ENCODE measurements around the gene BMAL2. TPM values are rescaled to one million over a fixed set of nuclear protein-coding genes. Genes with fewer than 3 reads are reported as not detected.

Gene BMAL2
- total and polyA plus RNA-seq, 7 donors = 2.4 to 6.2 (median 4.2) TPM

DNA sequence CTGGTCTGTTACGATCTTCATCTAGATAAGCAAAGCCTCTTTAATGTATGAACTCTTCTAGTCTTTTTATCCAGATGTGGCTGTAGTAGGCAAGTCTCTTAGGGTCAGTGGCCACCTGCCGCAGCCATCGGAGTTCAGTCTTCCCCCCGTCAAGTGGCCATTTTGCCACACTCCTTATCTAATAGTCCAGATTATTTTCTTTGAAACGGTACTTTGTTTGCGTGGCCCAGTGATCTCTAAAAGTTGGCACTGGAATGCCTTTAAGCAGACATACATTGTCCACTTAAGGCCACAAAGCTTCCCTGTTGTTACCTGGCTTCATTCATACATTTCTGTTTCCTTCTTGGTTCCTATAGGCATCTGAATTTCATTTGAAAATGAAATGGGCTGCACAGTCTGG, 36.0 kb upstream of the BMAL2 start:
- intact Hi-C loops (cut with DNase I) = loop anchor here (5.0 kb wide), 1 partner anchor 104 kb away; no protein-coding TSS in a partner anchor
- no peak for DNase-seq
- Histone ChIP-seq H3K36me3 (peaks cover 4 to 37% (median 7%) of the 10 kb centered on the region in 4 donors), H3K4me3 (no peak overlapping the region), H3K27ac (peak overlapping the region in 2 of 4 donors; percentile 51 to 58), H3K4me1 (peaks cover 0 to 82% (median 64%) of the 10 kb centered on the region in 4 donors), H3K9me3 (no peaks in the 10 kb centered on the region), H3K27me3 (no peaks in the 10 kb centered on the region)
- whole genome bisulfite sequencing, 2 donors = 87 to 88% methylated on average over 6 of the region's 6 CpGs
- TF ChIP-seq EP300 (IDR thresholded peaks at IDR 0.05) (no peak), POLR2AphosphoS5 (IDR thresholded peaks at IDR 0.05) (no peak), POLR2A (IDR thresholded peaks at IDR 0.05) (no peak)
- TF ChIP-seq, protein P1, sequence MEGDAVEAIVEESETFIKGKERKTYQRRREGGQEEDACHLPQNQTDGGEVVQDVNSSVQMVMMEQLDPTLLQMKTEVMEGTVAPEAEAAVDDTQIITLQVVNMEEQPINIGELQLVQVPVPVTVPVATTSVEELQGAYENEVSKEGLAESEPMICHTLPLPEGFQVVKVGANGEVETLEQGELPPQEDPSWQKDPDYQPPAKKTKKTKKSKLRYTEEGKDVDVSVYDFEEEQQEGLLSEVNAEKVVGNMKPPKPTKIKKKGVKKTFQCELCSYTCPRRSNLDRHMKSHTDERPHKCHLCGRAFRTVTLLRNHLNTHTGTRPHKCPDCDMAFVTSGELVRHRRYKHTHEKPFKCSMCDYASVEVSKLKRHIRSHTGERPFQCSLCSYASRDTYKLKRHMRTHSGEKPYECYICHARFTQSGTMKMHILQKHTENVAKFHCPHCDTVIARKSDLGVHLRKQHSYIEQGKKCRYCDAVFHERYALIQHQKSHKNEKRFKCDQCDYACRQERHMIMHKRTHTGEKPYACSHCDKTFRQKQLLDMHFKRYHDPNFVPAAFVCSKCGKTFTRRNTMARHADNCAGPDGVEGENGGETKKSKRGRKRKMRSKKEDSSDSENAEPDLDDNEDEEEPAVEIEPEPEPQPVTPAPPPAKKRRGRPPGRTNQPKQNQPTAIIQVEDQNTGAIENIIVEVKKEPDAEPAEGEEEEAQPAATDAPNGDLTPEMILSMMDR (IDR thresholded peaks at IDR 0.05) = no peak

DNA sequence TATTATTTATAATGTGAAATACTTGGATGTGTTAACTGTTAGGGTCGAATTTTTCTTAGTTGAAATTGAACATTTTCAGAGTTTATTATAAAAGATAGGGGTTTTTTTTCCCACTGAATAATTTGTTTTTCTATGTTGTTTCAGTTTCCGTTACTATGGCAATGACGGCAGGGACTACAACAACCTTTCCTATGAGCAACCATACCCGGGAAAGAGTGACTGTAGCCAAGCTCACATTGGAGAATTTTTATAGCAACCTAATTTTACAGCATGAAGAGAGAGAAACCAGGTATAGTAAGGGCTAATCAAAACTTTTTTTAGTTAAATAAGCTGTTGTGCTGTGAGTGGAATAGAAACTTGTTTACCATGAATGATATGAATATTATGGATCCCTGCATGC, 35.1 kb upstream of the BMAL2 start:
- Histone ChIP-seq H3K36me3 (peaks cover 5 to 43% (median 7%) of the 10 kb centered on the region in 4 donors), H3K27me3 (no peaks in the 10 kb centered on the region), H3K9me3 (no peaks in the 10 kb centered on the region), H3K27ac (peak overlapping the region in 2 of 4 donors; percentile 51 to 58), H3K4me1 (peaks cover 0 to 73% (median 58%) of the 10 kb centered on the region in 4 donors), H3K4me3 (no peak overlapping the region)
- intact Hi-C loops (cut with DNase I) = loop anchor here (5.0 kb wide), 1 partner anchor 105 kb away; no protein-coding TSS in a partner anchor
- TF ChIP-seq POLR2A (IDR thresholded peaks at IDR 0.05) = no peak
- TF ChIP-seq POLR2AphosphoS5 (IDR thresholded peaks at IDR 0.05) = no peak
- TF ChIP-seq EP300 (IDR thresholded peaks at IDR 0.05) = no peak
- TF ChIP-seq, protein P1 (IDR thresholded peaks at IDR 0.05) = no peak
- 77 to 80% methylated on average over 4 of the region's 4 CpGs for WGBS, 2 donors
- DNase-seq = no peak

DNA sequence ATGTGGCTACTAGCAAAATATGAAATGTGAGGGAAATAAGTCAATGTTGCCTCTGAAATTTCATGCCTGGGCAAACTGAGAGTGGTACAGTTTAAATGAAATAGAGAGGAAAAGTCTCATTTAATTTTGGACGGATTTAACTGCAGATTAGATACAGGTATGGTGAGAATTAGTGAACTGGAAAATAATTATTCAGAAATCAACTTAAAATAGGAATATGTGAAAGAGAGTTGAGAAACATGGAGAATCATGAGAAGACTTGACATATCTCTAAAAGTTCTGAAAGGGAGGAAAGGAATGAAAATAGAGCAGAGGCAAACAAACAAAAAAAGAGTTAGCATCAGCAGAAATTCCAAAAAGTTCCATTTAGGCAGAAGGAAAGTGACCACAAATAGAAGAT, 33.5 kb upstream of the BMAL2 start:
- H3K27ac ChIP-seq = peak overlapping the region in 2 of 4 donors; percentile 51 to 58
- TF ChIP-seq, protein P1 (IDR thresholded peaks at IDR 0.05) = no peak
- TF ChIP-seq POLR2AphosphoS5 (IDR thresholded peaks at IDR 0.05) (no peak), EP300 (IDR thresholded peaks at IDR 0.05) (no peak)
- intact Hi-C loops (cut with DNase I) = loop anchor here (5.0 kb wide), 1 partner anchor 107 kb away; no protein-coding TSS in a partner anchor

DNA sequence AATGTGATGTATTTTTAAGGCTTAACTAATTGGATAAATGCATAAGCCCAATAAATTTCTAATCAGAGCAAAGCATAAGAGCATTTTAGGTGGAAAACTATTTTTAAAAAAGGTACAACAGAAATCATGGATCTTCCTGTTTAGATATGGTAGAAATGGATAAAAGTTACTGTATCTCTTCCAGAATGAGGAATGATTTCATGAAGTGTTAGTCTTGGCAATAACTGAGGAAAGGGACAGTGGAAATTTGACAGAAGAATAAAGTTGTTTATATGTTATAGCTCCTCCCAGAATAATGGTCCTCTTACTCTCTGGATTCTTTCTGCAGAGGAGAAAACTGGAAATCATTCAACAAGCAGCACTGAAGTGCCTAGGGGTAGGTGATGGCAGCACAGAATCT, 32.4 kb upstream of the BMAL2 start:
- no peaks in the 10 kb centered on the region for H3K27me3 ChIP-seq
- H3K4me3 ChIP-seq = no peak overlapping the region
- H3K9me3 ChIP-seq = no peaks in the 10 kb centered on the region
- peaks cover 5 to 55% (median 7%) of the 10 kb centered on the region in 4 donors for H3K36me3 ChIP-seq
- no peak for DNase-seq
- peaks cover 0 to 53% (median 41%) of the 10 kb centered on the region in 4 donors for H3K4me1 ChIP-seq
- intact Hi-C loops (cut with DNase I) = no loop called here
- H3K27ac ChIP-seq = peak overlapping the region in 3 of 4 donors; percentile 19 to 58 (median 50)
- TF ChIP-seq POLR2A (IDR thresholded peaks at IDR 0.05) (no peak), EP300 (IDR thresholded peaks at IDR 0.05) (no peak), POLR2AphosphoS5 (IDR thresholded peaks at IDR 0.05) (no peak)
- TF ChIP-seq, protein P1 (IDR thresholded peaks at IDR 0.05) = no peak

More for the DNA sequence above, 33.5 kb upstream of the BMAL2 start:
- Histone ChIP-seq H3K36me3 (peaks cover 5 to 55% (median 7%) of the 10 kb centered on the region in 4 donors), H3K9me3 (no peaks in the 10 kb centered on the region), H3K4me1 (peaks cover 0 to 58% (median 47%) of the 10 kb centered on the region in 4 donors), H3K4me3 (no peak overlapping the region), H3K27me3 (no peaks in the 10 kb centered on the region)
- WGBS, 2 donors = 93 to 99% methylated on average over 1 of the region's 1 CpG
- DNase-seq = no peak

Data from sigmoid colon (tissue), 7 donors.